Loucy (cell line): Measurements from ENCODE around the gene TRPV5.

Experiments
- H2AFZ ChIP-seq: fragments of 200-600 bp; sonication (generic); 2 replicates; pipeline ENCODE4 v1.6.0; 2016; ENCODE audit warnings: antibody characterized with exemption, mild to moderate bottlenecking, low read length, moderate library complexity
- H3F3A ChIP-seq: fragments of 200-600 bp; 2 replicates; pipeline ENCODE4 v1.6.0; 2016; ENCODE audit warnings: antibody characterized with exemption, low read depth, mild to moderate bottlenecking
- H3K27me3 ChIP-seq: fragments of 200-600 bp; sonication (generic); 2 replicates; pipeline ENCODE4 v1.6.1; 2014; ENCODE audit warnings: low read length, mild to moderate bottlenecking; ENCODE audit not compliant: insufficient read depth, poor library complexity, severe bottlenecking
- H3K36me3 ChIP-seq: fragments of 200-600 bp; sonication (generic); 2 replicates; pipeline ENCODE4 v1.6.1; 2016; ENCODE audit warnings: low read length; ENCODE audit not compliant: insufficient read depth
- H3K4me1 ChIP-seq: fragments of 200-600 bp; sonication (generic); 2 replicates; pipeline ENCODE4 v1.5.1; 2014; ENCODE audit warnings: low read length, mild to moderate bottlenecking; ENCODE audit not compliant: insufficient read depth, poor library complexity, severe bottlenecking
- H3K4me2 ChIP-seq: fragments of 200-600 bp; sonication (generic); 2 replicates; pipeline ENCODE4 v1.6.0; 2014; ENCODE audit warnings: antibody characterized with exemption, low read length, low read depth, mild to moderate bottlenecking; ENCODE audit not compliant: poor library complexity, severe bottlenecking
- H3K4me3 ChIP-seq: fragments of 200-600 bp; sonication (generic); 2 replicates; pipeline ENCODE4 v1.5.1; 2014; ENCODE audit warnings: low read length, mild to moderate bottlenecking, mixed read lengths; ENCODE audit not compliant: poor library complexity, severe bottlenecking
- H3K79me2 ChIP-seq: fragments of 200-600 bp; sonication (generic); 2 replicates; pipeline ENCODE4 v1.6.1; 2014; ENCODE audit warnings: low read length; ENCODE audit not compliant: insufficient read depth
- H3K9ac ChIP-seq: fragments of 200-600 bp; sonication (generic); 2 replicates; pipeline ENCODE4 v1.6.0; 2014; ENCODE audit warnings: mild to moderate bottlenecking, low read depth, low read length, moderate library complexity; ENCODE audit not compliant: poor library complexity, severe bottlenecking
- H3K9me2 ChIP-seq: fragments of 200-600 bp; sonication (generic); replicated peaks from 2 replicates; pipeline ENCODE4 v1.6.1; 2016; ENCODE audit warnings: low read depth, low read length, mixed read lengths
- H3K9me3 ChIP-seq: fragments of 200-600 bp; sonication (generic); 2 replicates; pipeline ENCODE4 v1.6.1; 2014; ENCODE audit warnings: mild to moderate bottlenecking, antibody characterized with exemption, low read length, low read depth; ENCODE audit not compliant: insufficient read depth
- H4K20me1 ChIP-seq: fragments of 200-600 bp; sonication (generic); 2 replicates; pipeline ENCODE4 v1.6.0; 2014; ENCODE audit warnings: antibody characterized with exemption, low read length, mild to moderate bottlenecking; ENCODE audit not compliant: insufficient read depth, poor library complexity, severe bottlenecking
- CTCF ChIP-seq: fragments of 200-600 bp; sonication (generic); conservative IDR thresholded peaks from 2 replicates; pipeline ENCODE4 v1.5.1; 2014; ENCODE audit warnings: mild to moderate bottlenecking, antibody characterized with exemption, low read length
- EZH2phosphoT487 ChIP-seq: fragments of 200-600 bp; IDR thresholded peaks from 2 replicates; pipeline ENCODE4 v1.6.1; 2018; ENCODE audit warnings: antibody characterized with exemption, mild to moderate bottlenecking, moderate library complexity, borderline replicate concordance

TRPV5 gene

GRCh38 chr7:142883571-142884285 is 49.8 kb downstream of the TRPV5 start:
- Histone ChIP-seq H3K4me2 (no peak overlapping the region), H3K27me3 (no peaks in the 10 kb centered on the region)

GRCh38 chr7:142883145-142883544 is 50.4 kb downstream of the TRPV5 start:
- H3K9ac ChIP-seq: no peak overlapping the region
- TF ChIP-seq EZH2phosphoT487 (no peak), CTCF (no peak)
- H3K27me3 ChIP-seq: no peaks in the 10 kb centered on the region
- no peak overlapping the region for H3K4me2 ChIP-seq
- no peaks in the 10 kb centered on the region for H3K9me3 ChIP-seq
- H3K4me1 ChIP-seq: no peaks in the 10 kb centered on the region
- H3K36me3 ChIP-seq: no peaks in the 10 kb centered on the region
- H2AFZ ChIP-seq: no peak overlapping the region
- no peaks in the 10 kb centered on the region for H3K9me2 ChIP-seq
- no peaks in the 10 kb centered on the region for H3K79me2 ChIP-seq
- no peaks in the 10 kb centered on the region for H4K20me1 ChIP-seq
- H3K4me3 ChIP-seq: no peak overlapping the region
- no peaks in the 10 kb centered on the region for H3F3A ChIP-seq

More at GRCh38 chr7:142883571-142884285, 49.8 kb downstream of the TRPV5 start:
- H3K9me2 ChIP-seq: no peaks in the 10 kb centered on the region
- no peaks in the 10 kb centered on the region for H4K20me1 ChIP-seq
- TF ChIP-seq EZH2phosphoT487 (no peak), CTCF (no peak)
- no peak overlapping the region for H3K4me3 ChIP-seq
- no peaks in the 10 kb centered on the region for H3K9me3 ChIP-seq
- no peak overlapping the region for H3K9ac ChIP-seq
- H3K79me2 ChIP-seq: no peaks in the 10 kb centered on the region
- H2AFZ ChIP-seq: no peak overlapping the region
- no peaks in the 10 kb centered on the region for H3F3A ChIP-seq
- no peaks in the 10 kb centered on the region for H3K36me3 ChIP-seq
- no peaks in the 10 kb centered on the region for H3K4me1 ChIP-seq

- no peak overlapping the region for H3K4me3 ChIP-seq
- no peaks in the 10 kb centered on the region for H4K20me1 ChIP-seq
- no peak overlapping the region for H2AFZ ChIP-seq
Observed at GRCh38 chr7:142882338-142882678, 51.2 kb downstream of the TRPV5 start.

More at GRCh38 chr7:142882338-142882678, 51.2 kb downstream of the TRPV5 start:
- Histone ChIP-seq H3K9ac (no peak overlapping the region), H3K9me3 (no peaks in the 10 kb centered on the region), H3F3A (no peaks in the 10 kb centered on the region), H3K79me2 (no peaks in the 10 kb centered on the region), H3K4me1 (no peaks in the 10 kb centered on the region), H3K9me2 (no peaks in the 10 kb centered on the region), H3K36me3 (no peaks in the 10 kb centered on the region), H3K4me2 (no peak overlapping the region), H3K27me3 (no peaks in the 10 kb centered on the region)
- TF ChIP-seq EZH2phosphoT487 (no peak), CTCF (no peak)
